SU-DHL-6 (cell line): ENCODE measurements around the gene SPHK2.

ENCODE experiments used
- H2AFZ ChIP-seq: fragments of 200-600 bp; sonication (generic); 2 replicates; pipeline ENCODE4 v1.6.1; 2014; ENCODE audit warnings: low read depth, mild to moderate bottlenecking, moderate library complexity, mixed read lengths, antibody characterized with exemption, low read length; ENCODE audit not compliant: severe bottlenecking
- H3F3A ChIP-seq: fragments of 200-600 bp; shearing (Covaris generic); 2 replicates; pipeline ENCODE4 v1.6.0; 2016; ENCODE audit warnings: antibody characterized with exemption, mild to moderate bottlenecking; ENCODE audit not compliant: insufficient read depth
- H3K27ac ChIP-seq: fragments of 200-600 bp; sonication (generic); 2 replicates; pipeline ENCODE4 v1.5.1; 2016; ENCODE audit warnings: low read depth, mild to moderate bottlenecking, low read length, moderate library complexity, mixed read lengths
- H3K27me3 ChIP-seq: fragments of 200-600 bp; sonication (generic), shearing (Covaris generic); 2 replicates; pipeline ENCODE4 v1.6.0; 2014; ENCODE audit warnings: mild to moderate bottlenecking, low read length
- H3K36me3 ChIP-seq: fragments of 200-600 bp; sonication (generic); 2 replicates; pipeline ENCODE4 v1.6.1; 2014; ENCODE audit warnings: mild to moderate bottlenecking, low read length, mixed read lengths
- H3K4me2 ChIP-seq: fragments of 300-600, 200-600 bp; shearing (Covaris generic), sonication (generic); 2 replicates; pipeline ENCODE4 v1.6.0; 2014; ENCODE audit warnings: low read length, low read depth, mild to moderate bottlenecking; ENCODE audit not compliant: poor library complexity, severe bottlenecking
- H3K4me3 ChIP-seq: fragments of 200-600 bp; sonication (generic); 2 replicates; pipeline ENCODE4 v1.5.1; 2014; ENCODE audit warnings: antibody characterized with exemption, low read length, mild to moderate bottlenecking, mixed read lengths; ENCODE audit not compliant: insufficient read depth, poor library complexity, severe bottlenecking
- H3K79me2 ChIP-seq: fragments of 200-600 bp; sonication (generic); 2 replicates; pipeline ENCODE4 v1.6.1; 2014; ENCODE audit warnings: mild to moderate bottlenecking, low read length, moderate library complexity; ENCODE audit not compliant: insufficient read depth
- H3K9ac ChIP-seq: fragments of 200-600 bp; sonication (generic); 2 replicates; pipeline ENCODE4 v1.7.0; 2014; ENCODE audit warnings: mild to moderate bottlenecking, low read length
- H3K9me2 ChIP-seq: fragments of 200-600 bp; sonication (generic); replicated peaks from 2 replicates; pipeline ENCODE4 v1.6.1; 2014; ENCODE audit warnings: low read length; ENCODE audit not compliant: insufficient read depth
- H3K9me3 ChIP-seq: fragments of 200-600 bp; sonication (generic); 2 replicates; pipeline ENCODE4 v1.6.1; 2014; ENCODE audit warnings: low read length, mixed read lengths; ENCODE audit not compliant: insufficient read depth
- H4K20me1 ChIP-seq: fragments of 200-600 bp; sonication (generic); 2 replicates; pipeline ENCODE4 v1.6.1; 2014; ENCODE audit warnings: low read depth, mild to moderate bottlenecking, antibody characterized with exemption, low read length, moderate library complexity, mixed read lengths
- EZH2phosphoT487 ChIP-seq: fragments of 200-600 bp; sonication (generic), shearing (Covaris generic); conservative IDR thresholded peaks from 2 replicates; pipeline ENCODE4 v1.6.1; 2018; ENCODE audit warnings: mild to moderate bottlenecking, antibody characterized with exemption, low read length, moderate library complexity, mixed read lengths
- TF ChIP-seq, protein P1 (sequence below): fragments of 200-600 bp; sonication (generic); IDR thresholded peaks from one replicate; pipeline ENCODE4 v1.5.1; 2017; ENCODE audit warnings: antibody characterized with exemption, mild to moderate bottlenecking, low read length, moderate library complexity; ENCODE audit not compliant: insufficient read depth, poor library complexity, severe bottlenecking

SPHK2 gene

DNA sequence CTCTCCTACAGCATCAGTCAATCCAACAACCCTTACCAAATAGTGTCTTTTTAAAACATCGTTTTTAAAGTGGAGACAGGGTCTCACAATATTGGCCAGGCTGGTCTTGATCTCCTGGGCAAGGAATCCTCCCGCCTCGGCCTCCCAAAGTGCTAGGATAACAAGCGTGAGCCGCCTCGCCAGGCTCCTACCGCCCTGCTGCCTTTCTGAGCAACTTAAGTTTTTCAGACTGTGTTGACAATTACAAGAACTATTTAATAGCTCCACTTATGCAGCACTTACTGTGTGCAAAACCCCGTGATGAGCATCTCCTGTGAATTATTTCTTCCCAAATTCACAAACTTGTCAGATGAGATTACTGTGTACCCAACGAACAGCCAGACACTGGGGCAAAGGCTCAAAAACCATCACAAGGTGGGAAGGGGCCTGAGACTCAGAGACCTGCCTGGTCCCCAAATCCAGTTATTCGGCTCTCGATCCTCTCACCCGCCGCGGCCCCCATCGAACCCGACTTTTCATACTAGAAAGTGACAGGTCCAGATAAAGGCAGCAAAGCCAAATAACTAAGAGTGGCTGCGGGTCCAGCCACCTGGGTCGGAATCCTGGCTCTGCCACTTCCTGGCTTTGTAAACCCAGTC lies 909 bp upstream of the SPHK2 start:
- Histone ChIP-seq H3K27ac (peak overlapping the region; percentile 69), H2AFZ (no peak overlapping the region), H3K36me3 (peaks cover 16% of the 10 kb centered on the region), H4K20me1 (peaks cover 14% of the 10 kb centered on the region), H3K9me2 (no peaks in the 10 kb centered on the region), H3K79me2 (peaks cover 40% of the 10 kb centered on the region), H3F3A (peaks cover 21% of the 10 kb centered on the region), H3K4me2 (peak overlapping the region; percentile 87), H3K9ac (peak overlapping the region; percentile 92), H3K4me3 (peak overlapping the region; percentile 79), H3K27me3 (no peaks in the 10 kb centered on the region), H3K9me3 (no peaks in the 10 kb centered on the region)
- no peak for TF ChIP-seq EZH2phosphoT487
- TF ChIP-seq, protein P1, sequence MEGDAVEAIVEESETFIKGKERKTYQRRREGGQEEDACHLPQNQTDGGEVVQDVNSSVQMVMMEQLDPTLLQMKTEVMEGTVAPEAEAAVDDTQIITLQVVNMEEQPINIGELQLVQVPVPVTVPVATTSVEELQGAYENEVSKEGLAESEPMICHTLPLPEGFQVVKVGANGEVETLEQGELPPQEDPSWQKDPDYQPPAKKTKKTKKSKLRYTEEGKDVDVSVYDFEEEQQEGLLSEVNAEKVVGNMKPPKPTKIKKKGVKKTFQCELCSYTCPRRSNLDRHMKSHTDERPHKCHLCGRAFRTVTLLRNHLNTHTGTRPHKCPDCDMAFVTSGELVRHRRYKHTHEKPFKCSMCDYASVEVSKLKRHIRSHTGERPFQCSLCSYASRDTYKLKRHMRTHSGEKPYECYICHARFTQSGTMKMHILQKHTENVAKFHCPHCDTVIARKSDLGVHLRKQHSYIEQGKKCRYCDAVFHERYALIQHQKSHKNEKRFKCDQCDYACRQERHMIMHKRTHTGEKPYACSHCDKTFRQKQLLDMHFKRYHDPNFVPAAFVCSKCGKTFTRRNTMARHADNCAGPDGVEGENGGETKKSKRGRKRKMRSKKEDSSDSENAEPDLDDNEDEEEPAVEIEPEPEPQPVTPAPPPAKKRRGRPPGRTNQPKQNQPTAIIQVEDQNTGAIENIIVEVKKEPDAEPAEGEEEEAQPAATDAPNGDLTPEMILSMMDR = no peak

DNA sequence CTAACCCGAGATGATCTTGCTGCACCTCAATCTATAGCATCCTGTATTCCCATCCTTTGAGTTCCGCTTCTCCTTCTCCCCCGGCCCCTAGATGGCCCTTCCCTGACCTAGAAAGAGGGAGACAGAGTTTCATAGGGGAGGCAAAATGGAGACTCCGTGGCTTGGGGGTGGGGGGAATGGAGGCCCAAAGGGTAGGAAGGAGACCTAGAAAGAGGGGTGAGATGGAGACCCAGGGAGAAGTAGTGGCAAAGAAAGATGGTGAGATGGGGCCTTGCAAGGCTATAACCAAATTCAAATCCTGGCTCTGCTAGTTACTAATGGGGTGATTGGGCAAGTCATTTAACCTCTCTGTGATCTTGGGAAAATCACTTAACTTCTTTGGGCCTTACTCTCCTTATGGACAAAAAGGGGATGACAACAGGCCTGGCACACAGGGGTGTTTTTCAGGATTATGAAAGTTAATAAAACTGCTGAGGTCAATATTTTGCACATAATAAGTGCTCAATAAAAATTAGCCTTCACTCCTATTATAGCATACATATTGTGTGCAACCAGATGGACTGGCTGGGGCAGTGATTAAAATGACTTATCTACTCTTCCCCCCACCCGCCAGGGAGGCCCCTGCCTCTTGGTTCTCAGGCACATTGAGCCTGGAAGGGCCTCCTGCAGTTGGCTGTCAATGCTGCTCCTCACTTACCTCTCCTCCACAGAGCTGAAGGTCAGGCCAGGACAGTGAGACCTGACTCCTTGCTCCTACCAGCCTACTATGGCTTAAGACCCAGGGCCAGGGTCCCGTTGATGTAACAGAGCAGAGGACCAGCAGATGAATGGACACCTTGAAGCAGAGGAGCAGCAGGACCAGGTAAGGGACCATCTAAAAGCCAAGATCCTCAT lies 633 bp downstream of the SPHK2 start:
- peak overlapping the region; percentile 92 for H3K4me2 ChIP-seq
- H3K4me3 ChIP-seq = peak overlapping the region; percentile 79
- peaks cover 45% of the 10 kb centered on the region for H3K79me2 ChIP-seq
- H3K9me3 ChIP-seq = no peaks in the 10 kb centered on the region
- H3K27me3 ChIP-seq = no peaks in the 10 kb centered on the region
- H4K20me1 ChIP-seq = peaks cover 14% of the 10 kb centered on the region
- no peaks in the 10 kb centered on the region for H3K9me2 ChIP-seq
- peak overlapping the region; percentile 29 for H2AFZ ChIP-seq
- no peak for TF ChIP-seq EZH2phosphoT487
- TF ChIP-seq, protein P1 = no peak
- H3K27ac ChIP-seq = peak overlapping the region; percentile 77
- peak overlapping the region; percentile 92 for H3K9ac ChIP-seq
- H3K36me3 ChIP-seq = peaks cover 16% of the 10 kb centered on the region
- peaks cover 20% of the 10 kb centered on the region for H3F3A ChIP-seq

DNA sequence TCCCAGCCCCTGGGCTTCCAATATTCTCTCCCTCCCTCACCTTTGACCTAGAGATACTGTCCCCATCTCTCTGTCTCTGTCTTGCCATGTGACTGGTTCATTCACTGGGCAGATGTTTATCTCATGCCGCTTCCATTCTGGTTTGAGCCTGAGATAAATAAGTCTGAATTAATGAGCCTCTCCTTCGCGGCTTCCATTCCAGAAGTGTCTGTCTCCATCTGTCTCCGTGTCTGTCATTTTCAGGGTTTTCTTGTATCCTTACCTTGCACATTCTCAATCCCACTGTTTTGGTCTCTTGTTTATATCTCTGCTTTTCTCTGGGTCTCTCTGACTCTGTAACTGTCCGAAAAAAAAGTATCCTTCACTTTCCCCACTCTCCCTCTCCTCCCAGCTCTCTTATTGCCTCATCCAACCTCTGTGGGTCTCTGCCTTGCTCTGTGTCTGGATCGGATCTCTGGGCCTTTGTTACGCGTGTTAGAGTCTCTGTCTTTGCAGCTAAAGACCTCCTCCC lies 4.3 kb downstream of the SPHK2 start:
- no peak for TF ChIP-seq EZH2phosphoT487
- TF ChIP-seq, protein P1 = no peak
- Histone ChIP-seq H3K4me2 (peak overlapping the region; percentile 89), H3K27ac (peak overlapping the region; percentile 58), H3F3A (peaks cover 7% of the 10 kb centered on the region; the same call in 1 of the 2 replicates), H3K9ac (peak overlapping the region; percentile 60), H4K20me1 (no peaks in the 10 kb centered on the region), H3K9me3 (no peaks in the 10 kb centered on the region), H3K9me2 (no peaks in the 10 kb centered on the region), H3K79me2 (peaks cover 18% of the 10 kb centered on the region), H3K27me3 (no peaks in the 10 kb centered on the region), H2AFZ (peak overlapping the region; percentile 49), H3K4me3 (peak overlapping the region; percentile 56), H3K36me3 (no peaks in the 10 kb centered on the region)
